ENCODE measurements around the gene NELL1.

DNA sequence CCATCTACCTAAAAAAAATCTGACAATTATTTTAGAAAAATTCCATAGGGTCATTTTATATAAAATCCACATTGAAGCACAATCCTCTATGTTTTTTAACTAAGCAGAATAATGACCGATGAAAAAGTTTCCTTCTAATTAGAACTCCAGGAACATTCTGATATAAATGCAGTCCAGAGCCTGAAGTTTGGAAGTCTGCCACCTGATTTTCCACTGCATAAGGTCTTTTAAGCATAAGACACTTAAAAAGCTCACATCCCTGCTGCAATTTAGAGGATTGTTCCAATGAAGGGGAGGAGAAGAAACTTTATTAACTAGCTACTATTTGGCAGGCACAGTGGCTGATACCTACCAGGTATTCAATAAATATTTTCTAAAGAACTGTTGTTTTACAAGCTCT, 953.2 kb downstream of the NELL1 start:
- TF ChIP-seq CTCF (IDR thresholded peaks at IDR 0.05; ENCODE audit: extremely low read depth in 1 of 2, insufficient read depth in 1 of 2, low read depth in 1 of 2, low read length in 2 of 2) (no peak), MAX (IDR thresholded peaks at IDR 0.05; ENCODE audit: insufficient read depth, insufficient read length) (no peak), POLR2A (IDR thresholded peaks at IDR 0.05; ENCODE audit: low read depth, low read length) (no peak), EZH2 (IDR thresholded peaks at IDR 0.05; ENCODE audit: borderline replicate concordance, low read depth, low read length, severe bottlenecking) (no peak)

All from endothelial cell of umbilical vein (primary cell).